Fibroblast of mammary gland (primary cell): ENCODE results near the gene PHACTR2.

Experiments
- DNase-seq: peaks from one replicate; pipeline ENCODE4 v3.0.0-alpha.2; 2010; ENCODE audit warnings: low read depth
- H3K4me3 ChIP-seq: 2 replicates; pipeline ENCODE4 v1.5.1; 2011; ENCODE audit warnings: low read depth, mild to moderate bottlenecking, low read length, moderate library complexity; ENCODE audit not compliant: control insufficient read depth
- TF ChIP-seq, protein P1 (sequence below): conservative IDR thresholded peaks from 2 replicates; pipeline ENCODE4 v1.5.1; 2011; ENCODE audit warnings: low read depth, low read length, inconsistent platforms; ENCODE audit not compliant: control insufficient read depth, insufficient read depth

Gene PHACTR2

DNA sequence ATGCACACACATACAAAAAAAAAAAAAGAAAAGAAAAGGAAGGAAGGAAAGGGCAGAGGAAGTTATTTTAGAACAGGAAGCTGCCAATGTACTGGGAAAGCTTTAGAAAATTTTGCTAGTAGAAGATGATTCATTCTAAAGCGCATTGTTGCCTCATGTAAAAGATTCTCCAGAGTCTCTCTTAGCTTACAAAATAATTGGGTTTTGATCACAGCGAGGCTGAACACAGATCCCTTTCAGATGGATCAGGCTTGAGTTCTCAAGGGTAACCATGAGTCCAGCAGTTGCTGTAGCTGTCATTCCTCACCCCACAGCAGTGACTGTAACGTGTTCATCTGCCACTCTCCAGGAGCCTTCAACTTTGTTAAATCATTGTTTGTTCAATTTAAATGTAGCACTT, 81.9 kb downstream of the PHACTR2 start:
- TF ChIP-seq, protein P1, sequence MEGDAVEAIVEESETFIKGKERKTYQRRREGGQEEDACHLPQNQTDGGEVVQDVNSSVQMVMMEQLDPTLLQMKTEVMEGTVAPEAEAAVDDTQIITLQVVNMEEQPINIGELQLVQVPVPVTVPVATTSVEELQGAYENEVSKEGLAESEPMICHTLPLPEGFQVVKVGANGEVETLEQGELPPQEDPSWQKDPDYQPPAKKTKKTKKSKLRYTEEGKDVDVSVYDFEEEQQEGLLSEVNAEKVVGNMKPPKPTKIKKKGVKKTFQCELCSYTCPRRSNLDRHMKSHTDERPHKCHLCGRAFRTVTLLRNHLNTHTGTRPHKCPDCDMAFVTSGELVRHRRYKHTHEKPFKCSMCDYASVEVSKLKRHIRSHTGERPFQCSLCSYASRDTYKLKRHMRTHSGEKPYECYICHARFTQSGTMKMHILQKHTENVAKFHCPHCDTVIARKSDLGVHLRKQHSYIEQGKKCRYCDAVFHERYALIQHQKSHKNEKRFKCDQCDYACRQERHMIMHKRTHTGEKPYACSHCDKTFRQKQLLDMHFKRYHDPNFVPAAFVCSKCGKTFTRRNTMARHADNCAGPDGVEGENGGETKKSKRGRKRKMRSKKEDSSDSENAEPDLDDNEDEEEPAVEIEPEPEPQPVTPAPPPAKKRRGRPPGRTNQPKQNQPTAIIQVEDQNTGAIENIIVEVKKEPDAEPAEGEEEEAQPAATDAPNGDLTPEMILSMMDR, result no peak
- peak; percentile 57 for DNase-seq
- no peak overlapping the region for H3K4me3 ChIP-seq

DNA sequence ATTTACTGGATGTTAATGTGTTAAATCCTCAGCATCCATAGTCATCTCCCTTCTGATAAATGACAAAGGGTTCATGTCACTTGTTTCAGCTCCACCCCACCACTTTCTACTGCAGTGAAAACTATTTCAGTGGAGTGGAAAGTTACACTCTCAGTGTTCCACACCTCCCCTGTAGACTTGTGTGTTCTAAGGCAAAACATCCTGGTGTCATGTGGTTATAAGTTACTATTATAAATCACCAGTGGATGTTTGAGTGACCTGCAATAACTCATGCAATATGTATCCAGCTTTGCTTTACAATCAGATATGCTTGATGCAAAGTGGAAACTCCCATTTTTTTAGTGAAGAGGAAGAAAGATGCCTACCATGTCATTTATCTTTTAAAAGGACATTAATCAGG, 83.3 kb downstream of the PHACTR2 start:
- no peak overlapping the region for H3K4me3 ChIP-seq
- TF ChIP-seq, protein P1, result no peak
- DNase-seq, result no peak

DNA sequence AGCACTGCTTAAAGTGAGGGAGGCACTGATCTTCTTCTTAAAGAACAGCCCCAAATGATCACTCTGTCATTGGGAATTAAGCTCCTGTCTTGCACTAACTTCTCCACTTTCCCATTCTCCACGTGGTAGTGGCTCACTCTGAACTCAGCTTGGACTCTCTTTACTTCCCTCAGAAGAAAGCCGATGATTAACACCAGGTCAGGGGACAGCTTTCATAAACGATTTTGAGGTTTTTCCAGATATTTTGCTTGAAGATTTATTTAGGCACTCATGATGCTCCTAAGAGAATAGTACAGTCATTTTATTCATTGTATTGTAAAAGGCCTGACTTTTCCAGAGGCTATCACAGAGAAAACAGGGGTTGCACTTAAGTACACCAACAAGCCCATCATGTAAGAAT, 84.4 kb downstream of the PHACTR2 start:
- TF ChIP-seq, protein P1, result no peak
- DNase-seq, result peak; percentile 58
- H3K4me3 ChIP-seq, result no peak overlapping the region

DNA sequence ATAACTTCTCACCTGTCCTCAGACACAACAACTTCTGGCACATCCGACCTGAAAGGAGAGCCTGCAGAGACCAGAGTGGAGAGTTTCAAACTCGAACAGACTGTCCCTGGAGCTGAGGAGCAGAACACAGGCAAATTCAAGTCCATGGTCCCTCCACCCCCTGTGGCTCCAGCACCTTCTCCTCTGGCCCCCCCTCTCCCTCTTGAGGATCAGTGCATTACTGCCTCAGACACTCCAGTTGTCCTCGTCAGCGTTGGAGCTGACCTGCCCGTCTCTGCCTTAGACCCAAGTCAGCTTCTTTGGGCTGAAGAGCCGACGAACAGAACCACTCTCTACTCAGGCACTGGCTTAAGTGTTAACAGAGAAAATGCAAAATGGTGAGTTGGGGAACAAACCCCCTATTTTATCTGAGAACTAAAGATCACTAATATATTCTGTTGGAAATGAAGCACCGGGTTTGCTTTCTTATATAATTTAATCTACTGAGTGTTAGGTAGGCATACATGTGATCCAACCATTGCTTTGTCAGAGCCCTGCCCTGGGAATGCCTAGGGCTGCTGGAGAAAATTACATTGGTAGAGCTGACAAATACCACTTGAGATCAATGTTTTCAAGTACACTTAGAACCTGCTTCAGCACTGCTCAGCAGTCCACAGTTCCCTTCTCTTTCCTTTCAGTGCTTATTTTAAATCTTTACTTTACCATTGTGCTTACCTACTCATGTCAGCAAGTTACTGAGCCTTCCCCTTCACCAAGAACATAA, 87.8 kb downstream of the PHACTR2 start:
- TF ChIP-seq, protein P1, result no peak
- H3K4me3 ChIP-seq, result no peak overlapping the region
- no peak for DNase-seq

DNA sequence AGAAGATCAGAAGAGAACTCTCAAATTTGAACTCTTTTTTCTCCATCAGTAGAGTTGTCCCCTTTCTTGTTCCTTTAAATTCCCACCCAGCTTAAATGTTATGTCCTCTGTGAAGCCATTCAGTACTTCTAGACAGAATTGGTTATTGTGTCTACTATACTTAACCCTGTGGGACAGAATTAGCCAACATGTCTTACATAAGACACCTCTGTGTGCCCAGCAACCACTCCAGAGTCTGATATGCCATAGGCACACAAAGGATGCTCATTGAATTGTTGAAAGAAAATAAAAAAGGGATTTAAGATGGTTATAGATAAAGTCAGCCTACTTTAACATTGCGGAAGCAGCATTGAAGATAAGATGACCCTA, 88.4 kb downstream of the PHACTR2 start:
- no peak overlapping the region for H3K4me3 ChIP-seq
- no peak for DNase-seq
- TF ChIP-seq, protein P1, result no peak

DNA sequence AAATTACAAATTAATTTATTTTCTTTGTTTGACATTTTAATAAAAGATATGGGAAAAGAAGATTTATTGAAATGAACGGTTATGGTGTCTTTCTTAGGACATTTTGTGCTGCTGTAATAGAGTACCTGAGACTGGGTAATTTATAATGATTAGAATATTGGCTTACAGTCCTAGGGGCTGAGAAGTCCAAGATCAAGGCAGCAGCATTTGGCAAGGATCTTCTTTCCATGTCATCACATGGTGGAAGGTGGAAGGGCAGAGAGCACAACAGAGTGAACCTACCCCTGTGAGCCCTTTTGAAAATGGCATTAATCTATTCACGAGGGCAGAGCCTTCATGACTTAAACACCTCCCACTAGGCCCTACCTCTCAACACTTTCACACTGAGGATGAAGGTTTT, 89.7 kb downstream of the PHACTR2 start:
- no peak overlapping the region for H3K4me3 ChIP-seq
- TF ChIP-seq, protein P1, result no peak
- DNase-seq, result no peak
